ENCODE data around the gene CNTNAP2.
A peak's percentile ranks its signal among the peaks of the same experiment; 100 is the strongest.

Gene CNTNAP2

GRCh38 chr7:148084138-148084537 lies 1967.5 kb downstream of the CNTNAP2 start:
- H4K20me1 ChIP-seq (ENCODE audit: insufficient read depth): no peaks in the 10 kb centered on the region
- H2AFZ ChIP-seq (ENCODE audit: low read depth): no peak overlapping the region

GRCh38 chr7:148091882-148092281 lies 1975.3 kb downstream of the CNTNAP2 start:
- Histone ChIP-seq H3K4me2 (no peak overlapping the region), H3K4me3 (IDR thresholded peaks at IDR 0.05; ENCODE audit: insufficient read depth, low read depth, low read length) (no peak overlapping the region), H3K27ac (no peak overlapping the region), H3K4me1 (ENCODE audit: low read depth, poor library complexity, severe bottlenecking) (no peaks in the 10 kb centered on the region), H2AFZ (ENCODE audit: low read depth) (no peak overlapping the region), H3K27me3 (ENCODE audit: insufficient read depth, low read depth) (no peaks in the 10 kb centered on the region), H3K79me2 (ENCODE audit: insufficient read depth, low read depth) (no peaks in the 10 kb centered on the region), H3K36me3 (ENCODE audit: insufficient read depth) (no peaks in the 10 kb centered on the region), H3K9ac (no peak overlapping the region), H4K20me1 (ENCODE audit: insufficient read depth) (no peaks in the 10 kb centered on the region)
- TF ChIP-seq CTCF (conservative IDR thresholded peaks at IDR 0.05; ENCODE audit: low read depth, low read length): no peak

More at GRCh38 chr7:148084138-148084537, 1967.5 kb downstream of the CNTNAP2 start:
- Histone ChIP-seq H3K27ac (no peak overlapping the region), H3K4me1 (ENCODE audit: low read depth, poor library complexity, severe bottlenecking) (no peaks in the 10 kb centered on the region), H3K4me2 (no peak overlapping the region), H3K79me2 (ENCODE audit: insufficient read depth, low read depth) (no peaks in the 10 kb centered on the region), H3K27me3 (ENCODE audit: insufficient read depth, low read depth) (no peaks in the 10 kb centered on the region), H3K36me3 (ENCODE audit: insufficient read depth) (no peaks in the 10 kb centered on the region), H3K9ac (no peak overlapping the region), H3K4me3 (IDR thresholded peaks at IDR 0.05; ENCODE audit: insufficient read depth, low read depth, low read length) (no peak overlapping the region)
- peak; percentile 97 for TF ChIP-seq CTCF (conservative IDR thresholded peaks at IDR 0.05; ENCODE audit: low read depth, low read length)

GRCh38 chr7:148093375-148094166 lies 1977.0 kb downstream of the CNTNAP2 start:
- Histone ChIP-seq H3K27ac (no peak overlapping the region), H3K79me2 (ENCODE audit: insufficient read depth, low read depth) (no peaks in the 10 kb centered on the region), H3K36me3 (ENCODE audit: insufficient read depth) (no peaks in the 10 kb centered on the region), H3K9ac (no peak overlapping the region), H3K4me1 (ENCODE audit: low read depth, poor library complexity, severe bottlenecking) (no peaks in the 10 kb centered on the region), H4K20me1 (ENCODE audit: insufficient read depth) (no peaks in the 10 kb centered on the region), H3K4me2 (no peak overlapping the region), H2AFZ (ENCODE audit: low read depth) (no peak overlapping the region), H3K27me3 (ENCODE audit: insufficient read depth, low read depth) (no peaks in the 10 kb centered on the region), H3K4me3 (IDR thresholded peaks at IDR 0.05; ENCODE audit: insufficient read depth, low read depth, low read length) (no peak overlapping the region)
- TF ChIP-seq CTCF (conservative IDR thresholded peaks at IDR 0.05; ENCODE audit: low read depth, low read length): no peak

GRCh38 chr7:148095066-148095465 lies 1978.5 kb downstream of the CNTNAP2 start:
- H4K20me1 ChIP-seq (ENCODE audit: insufficient read depth): no peaks in the 10 kb centered on the region
- no peak for TF ChIP-seq CTCF (conservative IDR thresholded peaks at IDR 0.05; ENCODE audit: low read depth, low read length)
- H3K4me3 ChIP-seq (IDR thresholded peaks at IDR 0.05; ENCODE audit: insufficient read depth, low read depth, low read length): no peak overlapping the region
- H3K4me2 ChIP-seq: no peak overlapping the region
- H3K9ac ChIP-seq: no peak overlapping the region
- H3K4me1 ChIP-seq (ENCODE audit: low read depth, poor library complexity, severe bottlenecking): no peaks in the 10 kb centered on the region
- H2AFZ ChIP-seq (ENCODE audit: low read depth): no peak overlapping the region
- H3K79me2 ChIP-seq (ENCODE audit: insufficient read depth, low read depth): no peaks in the 10 kb centered on the region
- H3K36me3 ChIP-seq (ENCODE audit: insufficient read depth): no peaks in the 10 kb centered on the region
- H3K27me3 ChIP-seq (ENCODE audit: insufficient read depth, low read depth): no peaks in the 10 kb centered on the region
- H3K27ac ChIP-seq: no peak overlapping the region

All from KMS-11 (cell line).